ENCODE data around the gene GFRA3. TPM values are rescaled to one million over a fixed set of nuclear protein-coding genes. Genes with fewer than 3 reads are reported as not detected.

GFRA3 gene
- polyA plus RNA-seq, 1 donor, result 2.8 TPM

Other genes with a start within 250 kb of the GFRA3 start
- 20.0 TPM for gene FAM13B, start 241.5 kb downstream of the GFRA3 start, polyA plus RNA-seq (ENCODE audit: insufficient read length)
- not detected for gene WNT8A, start 190.6 kb downstream of the GFRA3 start, polyA plus RNA-seq (ENCODE audit: insufficient read length)
- 0.85 TPM for gene NME5, start 135.2 kb downstream of the GFRA3 start, polyA plus RNA-seq (ENCODE audit: insufficient read length)
- 50.8 TPM for gene BRD8, start 96.0 kb downstream of the GFRA3 start, polyA plus RNA-seq (ENCODE audit: insufficient read length)
- gene KIF20A, start 95.5 kb downstream of the GFRA3 start, polyA plus RNA-seq (ENCODE audit: insufficient read length), result 17.3 TPM
- gene CDC23, start 61.3 kb downstream of the GFRA3 start, polyA plus RNA-seq (ENCODE audit: insufficient read length), result 34.8 TPM
- 2.4 TPM for gene CDC25C, start 57.2 kb upstream of the GFRA3 start, polyA plus RNA-seq (ENCODE audit: insufficient read length)
- 43.1 TPM for gene FAM53C, start 63.6 kb upstream of the GFRA3 start, polyA plus RNA-seq (ENCODE audit: insufficient read length)
- 59.2 TPM for gene KDM3B, start 78.1 kb upstream of the GFRA3 start, polyA plus RNA-seq (ENCODE audit: insufficient read length)
- gene REEP2, start 164.4 kb upstream of the GFRA3 start, polyA plus RNA-seq (ENCODE audit: insufficient read length), result 20.0 TPM
- 152 TPM for gene EGR1, start 190.9 kb upstream of the GFRA3 start, polyA plus RNA-seq (ENCODE audit: insufficient read length)

All from forelimb muscle (tissue), 1 donor.